GM18868 (cell line): ENCODE results near the gene TUB.

Source experiments
- ATAC-seq: cut with Tn5 transposase; IDR thresholded peaks from one replicate; pipeline ENCODE4 v1.9.1; 2021; ENCODE audit warnings: mild to moderate bottlenecking, moderate library complexity; ENCODE audit not compliant: unreplicated experiment

TUB gene

GRCh38 chr11:8067929-8068575 is 13.0 kb upstream of the TUB start:
- ATAC-seq = no peak

GRCh38 chr11:8068605-8069221 is 12.3 kb upstream of the TUB start:
- ATAC-seq = no peak

GRCh38 chr11:8069771-8070170 is 11.2 kb upstream of the TUB start:
- no peak for ATAC-seq

GRCh38 chr11:8070417-8071115 is 10.4 kb upstream of the TUB start:
- ATAC-seq = peak; percentile 83

GRCh38 chr11:8071616-8072581 is 9.1 kb upstream of the TUB start:
- no peak for ATAC-seq

GRCh38 chr11:8075119-8075726 is 5.8 kb upstream of the TUB start:
- ATAC-seq = no peak

GRCh38 chr11:8079111-8079675 is 1.8 kb upstream of the TUB start:
- ATAC-seq = no peak

- ATAC-seq = no peak
Observed at GRCh38 chr11:8080069-8080670, 841 bp upstream of the TUB start.

GRCh38 chr11:8081591-8082250 is 710 bp downstream of the TUB start:
- ATAC-seq = no peak

GRCh38 chr11:8082391-8083087 is 1.5 kb downstream of the TUB start:
- no peak for ATAC-seq

- ATAC-seq = no peak
Observed at GRCh38 chr11:8083088-8083395, 2.0 kb downstream of the TUB start.

GRCh38 chr11:8083871-8084281 is 2.9 kb downstream of the TUB start:
- ATAC-seq = no peak

GRCh38 chr11:8084352-8084751 is 3.3 kb downstream of the TUB start:
- no peak for ATAC-seq

GRCh38 chr11:8085011-8085645 is 4.1 kb downstream of the TUB start:
- no peak for ATAC-seq

- ATAC-seq = no peak
Observed at GRCh38 chr11:8086001-8086479, 5.0 kb downstream of the TUB start.

- no peak for ATAC-seq
Observed at GRCh38 chr11:8086571-8086970, 5.6 kb downstream of the TUB start.

GRCh38 chr11:8087185-8087584 is 6.2 kb downstream of the TUB start:
- ATAC-seq = peak; percentile 54

- no peak for ATAC-seq
Observed at GRCh38 chr11:8087756-8088155, 6.7 kb downstream of the TUB start.
